HG03521 (cell line): Measurements from ENCODE around the gene NME9.

Source experiments
- ATAC-seq: cut with Tn5 transposase; IDR thresholded peaks from one replicate; pipeline ENCODE4 v1.9.1; 2021; ENCODE audit warnings: mild to moderate bottlenecking, moderate library complexity; ENCODE audit not compliant: unreplicated experiment

Gene NME9

DNA sequence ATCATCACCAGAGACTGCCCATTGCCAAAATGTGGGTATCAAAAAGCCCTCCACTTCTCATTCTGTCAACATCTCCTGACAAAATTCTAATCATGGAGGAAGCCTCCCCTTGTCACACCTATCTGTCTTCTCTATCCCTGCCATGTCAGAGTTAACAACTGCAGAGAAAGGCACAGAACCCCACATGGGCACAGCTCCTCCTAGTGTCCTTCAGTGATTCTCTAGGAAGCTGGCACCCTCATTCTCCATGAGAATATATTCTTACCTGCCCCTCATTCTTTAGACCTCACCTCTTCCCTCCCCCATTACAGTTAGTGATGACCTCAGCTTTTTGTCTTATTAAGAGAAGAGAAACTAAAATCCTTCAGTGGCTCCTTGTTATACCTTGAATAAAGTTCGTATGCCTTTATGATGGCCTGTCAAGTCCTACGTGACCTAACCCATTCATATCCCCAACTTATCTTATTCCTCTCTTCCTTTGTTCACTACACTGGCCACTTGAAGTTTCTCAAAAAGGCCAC, 44.6 kb downstream of the NME9 start:
- no peak for ATAC-seq

DNA sequence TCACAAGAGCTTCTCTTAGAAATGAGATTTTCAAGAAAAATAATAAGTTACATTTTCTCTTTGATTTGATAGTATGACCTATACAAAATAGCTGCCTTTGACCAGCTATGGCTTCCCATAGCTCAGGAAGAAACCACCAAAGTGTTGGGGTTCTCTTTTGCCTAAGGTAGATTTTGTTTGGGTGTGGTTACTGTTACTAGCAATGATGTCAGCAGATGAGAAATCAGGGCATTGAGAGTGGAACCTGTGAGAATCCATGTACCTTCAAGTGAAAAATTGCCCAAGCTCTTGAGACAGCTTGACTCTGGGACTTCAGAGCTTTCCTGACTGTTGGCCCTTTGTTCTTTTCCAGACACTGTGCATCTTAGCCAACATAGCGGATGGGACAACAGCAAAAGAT, 45.6 kb downstream of the NME9 start:
- ATAC-seq = no peak

DNA sequence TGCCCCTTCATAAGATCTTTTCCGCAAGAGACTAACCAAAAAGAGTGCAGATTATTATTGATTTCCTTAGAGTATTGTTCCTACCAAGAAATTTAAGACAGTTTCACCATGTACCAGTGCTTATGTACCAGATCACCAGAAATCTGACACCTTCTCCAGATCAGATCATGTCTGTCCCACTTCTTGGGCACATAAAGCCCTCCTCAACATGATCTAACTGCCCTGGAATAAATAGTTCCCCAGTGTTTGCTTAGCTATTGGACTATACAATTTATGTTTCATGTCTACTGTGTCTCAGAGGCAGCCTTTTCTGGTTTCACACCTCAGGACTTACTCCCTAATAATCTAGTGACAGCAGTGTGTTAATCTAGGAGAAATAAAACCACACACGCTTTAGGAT, 46.8 kb downstream of the NME9 start:
- no peak for ATAC-seq

DNA sequence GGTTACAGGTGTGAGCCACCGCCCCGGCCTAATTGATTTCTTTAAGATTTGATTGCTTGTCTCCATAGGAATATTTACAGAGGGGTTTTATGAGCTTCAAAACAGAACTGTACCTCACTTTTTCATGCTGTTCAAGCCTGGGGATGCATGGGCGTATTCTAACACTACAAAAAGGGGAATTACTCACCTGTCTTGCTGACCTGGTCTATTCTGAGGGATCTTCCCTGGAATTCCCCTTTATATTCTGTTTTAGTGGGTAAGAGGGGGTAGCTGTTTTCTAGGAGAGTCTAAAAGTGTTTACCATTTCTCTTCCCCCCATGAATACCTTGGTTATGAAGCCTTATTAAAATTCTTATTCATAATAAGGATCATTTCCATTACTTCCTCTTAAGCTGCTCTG, 48.1 kb downstream of the NME9 start:
- ATAC-seq = no peak

DNA sequence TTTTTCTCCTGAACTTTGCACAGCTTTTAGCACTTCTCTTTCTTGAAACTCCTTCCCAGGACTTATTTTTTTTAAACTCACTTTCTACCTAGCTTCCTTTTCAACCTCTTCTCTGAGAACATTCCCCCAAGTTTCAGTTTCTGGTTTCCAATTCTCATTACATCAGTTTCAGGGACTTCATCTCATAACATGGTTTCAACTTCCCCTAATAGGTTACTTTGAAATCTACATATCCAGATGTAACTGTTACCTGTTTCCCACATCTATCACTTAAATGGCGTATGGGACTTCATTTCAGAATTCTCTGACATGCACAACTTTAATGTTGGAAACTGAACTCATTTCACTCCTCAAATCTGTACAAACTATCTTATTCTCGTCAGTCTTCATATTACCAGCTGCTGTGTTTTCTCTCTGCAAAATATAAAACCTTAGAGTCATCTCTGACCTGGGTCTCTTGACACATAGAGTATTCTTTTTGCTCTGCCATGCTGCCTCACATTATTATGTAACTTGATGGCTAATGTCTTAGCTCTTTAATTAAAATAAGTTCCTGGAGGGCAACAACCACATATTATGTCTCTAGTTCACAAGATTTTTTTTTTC, 58.4 kb downstream of the NME9 start:
- no peak for ATAC-seq

DNA sequence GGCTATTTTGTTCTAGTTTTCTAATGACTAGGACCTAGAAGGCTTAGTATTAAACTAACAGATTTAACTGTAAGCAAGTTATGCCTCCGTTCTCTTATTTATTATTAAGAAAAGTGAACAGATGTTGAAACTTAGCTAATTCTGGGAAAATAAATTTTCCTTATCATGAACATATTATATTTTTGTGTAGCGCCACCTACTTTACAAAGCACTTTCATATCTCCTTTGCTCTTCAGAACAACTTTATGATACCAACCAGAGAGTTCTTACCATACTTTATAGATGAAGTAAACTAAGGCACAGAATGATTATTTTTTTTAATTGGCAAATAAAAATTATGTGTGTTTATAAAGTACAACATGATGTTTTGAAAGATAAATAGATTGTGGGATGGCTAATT, 59.4 kb downstream of the NME9 start:
- ATAC-seq = no peak

DNA sequence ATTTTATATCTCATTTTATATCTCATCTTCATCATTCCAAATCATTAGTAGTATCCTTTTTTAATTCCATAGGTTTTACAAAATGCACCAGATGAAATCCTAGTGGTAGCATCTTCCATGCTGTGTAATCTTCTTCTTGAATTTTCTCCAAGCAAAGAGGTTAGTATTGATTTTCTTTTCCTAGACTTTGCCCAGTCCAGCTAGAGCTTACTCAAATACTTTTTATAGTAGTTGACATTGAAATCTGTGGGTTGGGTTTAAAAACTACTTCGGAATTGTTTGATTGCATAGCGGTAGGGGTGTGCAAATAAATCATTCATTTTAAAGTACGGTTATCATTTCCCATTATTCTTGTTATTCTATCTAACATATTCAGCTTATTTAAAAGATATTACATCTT, 62.6 kb downstream of the NME9 start:
- ATAC-seq = no peak

DNA sequence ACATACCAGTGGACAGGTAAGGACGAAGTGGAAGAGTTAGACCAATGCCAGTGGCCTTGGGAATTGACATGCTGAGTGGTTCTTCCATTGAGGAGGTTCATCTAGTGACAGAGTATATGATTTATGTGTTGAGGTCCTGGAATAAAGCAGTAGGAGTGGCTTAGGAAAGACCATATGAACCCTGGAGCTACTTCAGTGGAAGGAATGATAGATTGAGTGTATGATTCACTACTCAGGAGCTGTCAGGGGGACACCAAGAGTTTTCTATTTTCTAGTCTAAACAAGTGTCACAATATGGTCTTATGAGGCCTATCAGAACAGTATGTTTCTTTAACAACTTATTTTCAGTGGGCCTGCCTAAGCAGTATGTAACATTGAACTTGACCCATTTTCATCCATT, 63.9 kb downstream of the NME9 start:
- no peak for ATAC-seq

DNA sequence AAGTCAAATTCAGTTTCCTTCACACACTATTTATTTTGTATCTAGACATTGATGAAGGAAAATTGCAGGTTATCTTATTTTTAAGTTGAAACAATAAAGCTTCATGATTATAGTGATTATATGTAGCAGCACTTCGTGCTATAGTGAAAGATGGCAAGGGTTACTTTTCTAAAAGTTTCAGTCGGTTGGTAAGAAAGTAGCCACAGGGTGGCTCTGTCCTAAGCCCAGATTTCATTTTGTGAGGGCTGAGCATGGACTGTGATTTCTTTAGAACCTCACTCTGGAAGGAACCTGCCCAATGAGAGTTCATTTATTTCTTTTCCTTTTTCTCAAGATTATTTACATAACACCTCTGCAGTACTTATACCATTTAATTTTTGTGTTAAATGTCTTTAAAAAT, 66.5 kb downstream of the NME9 start:
- no peak for ATAC-seq

DNA sequence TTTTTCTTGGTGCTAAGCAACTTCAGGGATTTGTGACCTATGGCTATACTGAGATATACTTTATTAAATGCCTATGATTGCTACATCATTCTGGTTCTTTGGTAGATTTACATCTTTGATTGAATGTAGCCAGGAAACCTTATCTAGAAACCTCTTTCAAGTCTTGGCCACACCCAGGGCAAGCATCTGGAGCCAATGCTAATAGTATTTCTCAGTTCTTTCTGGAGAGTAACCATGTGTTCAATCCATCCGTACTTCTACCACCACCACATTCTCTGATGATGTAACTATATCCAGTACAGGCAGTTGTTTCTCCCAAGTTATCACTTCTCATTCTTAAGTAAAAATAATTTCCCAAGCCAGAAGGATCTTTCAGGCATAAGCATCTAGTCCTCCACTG, 69.0 kb downstream of the NME9 start:
- no peak for ATAC-seq

DNA sequence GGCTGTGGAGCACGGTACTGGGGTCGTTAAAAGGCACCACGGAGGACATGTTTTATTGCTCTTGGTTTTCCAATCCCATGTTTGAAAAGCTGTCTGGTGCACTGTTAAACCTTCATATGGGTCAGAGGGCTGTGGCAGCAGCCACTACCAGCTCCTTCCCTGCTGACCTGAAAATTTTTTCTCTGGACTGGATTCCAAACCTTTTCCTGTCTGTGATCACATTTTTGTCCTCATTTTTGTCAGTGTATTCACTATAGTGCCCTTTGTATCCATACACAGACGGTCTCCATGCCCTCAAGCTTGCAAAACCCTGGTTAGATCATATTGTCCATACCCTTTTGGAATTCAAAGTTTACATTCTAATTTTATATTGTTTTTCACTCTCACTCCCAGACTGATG, 70.5 kb downstream of the NME9 start:
- ATAC-seq = no peak

DNA sequence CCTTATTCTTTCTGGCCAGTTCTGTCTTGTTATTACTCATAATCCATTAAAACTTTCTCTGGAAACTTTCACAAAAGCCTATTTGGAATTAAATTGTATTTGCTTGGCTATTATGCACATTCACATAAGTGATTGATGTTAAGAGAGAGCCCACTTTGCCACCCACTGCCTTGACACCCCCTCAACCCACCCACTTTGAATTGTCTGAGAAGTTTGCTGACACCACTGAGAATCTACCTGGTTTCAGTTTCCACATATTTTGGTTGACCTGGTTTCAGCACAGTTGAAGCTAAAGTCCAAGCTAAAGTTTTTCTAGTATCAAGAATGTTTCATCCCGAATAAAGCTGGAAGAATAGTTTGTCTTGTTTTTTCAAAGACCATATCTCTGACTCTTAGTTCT, 71.7 kb downstream of the NME9 start:
- ATAC-seq = no peak

DNA sequence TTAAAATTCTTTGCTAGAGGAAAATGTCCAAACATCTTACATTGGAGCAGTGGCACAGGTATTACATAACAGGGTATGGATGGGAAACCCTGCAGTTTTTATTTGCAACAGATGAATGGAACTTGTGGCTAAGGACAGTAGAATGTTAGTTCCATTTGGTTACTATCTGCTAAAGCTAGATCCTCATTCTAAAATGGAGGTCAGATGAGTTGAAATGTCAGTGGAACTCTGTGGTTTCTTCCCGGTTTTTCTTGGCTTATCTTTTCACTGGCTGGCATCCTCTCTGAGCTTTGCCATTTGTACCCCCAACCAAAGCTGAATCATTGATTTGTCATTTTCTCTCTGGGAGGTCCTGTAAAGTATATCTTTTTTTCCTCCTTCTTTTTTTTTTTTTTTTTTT, 73.6 kb downstream of the NME9 start:
- ATAC-seq = no peak

DNA sequence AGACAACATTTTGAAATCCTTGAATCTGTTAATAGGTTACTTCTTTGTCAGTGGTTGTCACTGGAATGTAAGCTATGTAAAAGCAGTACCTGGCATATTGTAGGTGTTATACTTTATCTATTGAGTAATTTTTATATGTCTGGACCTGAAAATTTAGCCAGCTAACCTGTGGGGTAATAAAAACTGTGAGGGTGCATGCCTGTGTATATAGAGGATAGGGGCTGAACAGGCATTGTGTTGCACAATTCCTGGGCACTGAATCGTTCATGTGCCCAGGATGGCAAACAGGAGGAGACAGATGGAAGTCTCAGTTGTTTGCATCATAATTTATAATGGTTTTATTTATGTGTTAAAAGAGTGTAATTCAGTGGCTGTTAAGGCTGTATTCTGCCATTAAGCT, 75.4 kb downstream of the NME9 start:
- no peak for ATAC-seq

DNA sequence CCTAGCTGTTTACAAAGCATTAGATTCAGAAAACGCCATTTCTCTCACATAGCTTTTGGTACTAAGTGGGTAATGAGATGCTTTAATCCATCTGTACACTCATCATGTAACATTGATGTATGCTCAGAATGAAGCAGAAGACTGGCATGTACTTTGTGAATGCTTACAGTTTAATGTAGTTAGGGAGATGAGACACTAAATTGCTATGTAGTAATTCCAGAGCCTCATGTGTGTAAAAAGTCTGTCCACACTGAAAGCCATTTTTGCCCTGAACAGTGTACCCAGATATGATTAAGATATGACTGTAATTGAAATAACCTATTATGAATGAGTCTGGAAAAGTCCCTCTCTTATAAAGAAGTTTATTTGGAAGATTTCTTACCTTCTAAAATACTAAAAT, 76.0 kb downstream of the NME9 start:
- no peak for ATAC-seq
